ENCODE results near the gene RCVRN.

The RCVRN gene

DNA sequence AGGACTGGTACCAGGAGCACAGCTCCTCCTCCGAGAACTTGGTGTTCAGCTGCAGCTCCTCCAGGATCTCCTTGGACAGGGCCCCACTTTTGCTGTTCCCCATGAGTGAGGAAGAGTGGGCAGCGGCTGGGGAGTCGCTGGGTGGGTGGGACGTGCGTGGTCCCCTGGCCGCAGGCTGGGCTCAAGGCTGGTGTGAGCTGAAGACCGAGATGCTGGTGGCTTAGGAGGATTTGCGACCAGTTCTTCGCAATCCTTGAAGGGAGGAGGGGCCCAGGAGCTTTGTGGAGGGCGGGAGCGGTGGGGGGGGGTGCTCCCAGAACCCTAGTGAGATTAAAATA, at the start of gene RCVRN:
Gene RCVRN, minus strand, starts transcription at position 194 of the 338 bp plus-strand sequence. Its CDS starts 91 bp downstream, at position 103.
- no peak for DNase-seq

DNA sequence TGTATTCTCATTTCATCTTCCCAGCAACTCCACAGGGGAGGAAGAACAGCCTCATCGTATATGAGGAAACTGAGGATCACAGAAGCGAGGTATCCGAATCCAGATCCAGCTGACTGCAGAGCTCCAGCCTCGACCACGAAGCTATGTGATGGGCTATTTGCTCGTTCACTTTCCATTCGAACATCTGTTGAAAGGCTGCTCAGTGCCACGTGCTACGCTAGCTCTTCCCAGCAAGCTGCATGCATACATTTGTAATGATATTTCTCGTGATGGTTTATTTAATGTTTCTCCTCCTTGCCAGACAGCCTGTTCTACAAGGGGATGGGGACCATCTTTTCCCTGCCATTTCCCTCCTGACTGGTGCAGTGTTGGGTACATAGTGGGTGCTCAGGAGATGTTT, 48.4 kb upstream of the RCVRN start:
- DNase-seq, result no peak

- no peak for DNase-seq
Observed at GRCh38 chr17:9951803-9952202, 46.7 kb upstream of the RCVRN start.

DNA sequence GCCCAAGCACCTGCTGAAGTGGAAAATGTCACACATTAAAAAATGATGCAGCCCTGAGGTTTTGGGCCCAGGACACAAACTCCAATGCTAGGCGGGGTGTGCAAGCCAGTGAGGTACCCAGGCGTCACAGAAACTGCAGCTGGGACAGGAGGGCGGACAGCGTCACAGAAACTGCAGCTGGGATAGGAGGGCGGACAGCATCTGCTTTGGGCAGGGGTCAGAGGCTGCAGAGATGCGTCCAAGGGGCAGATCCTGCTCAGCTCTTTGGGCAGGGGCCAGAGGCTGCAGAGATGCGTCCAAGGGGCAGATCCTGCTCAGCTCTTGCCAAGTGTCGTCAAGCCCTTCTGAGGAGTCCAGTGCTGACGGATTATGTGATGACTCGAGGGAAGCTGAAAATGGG, 43.9 kb upstream of the RCVRN start:
- DNase-seq, result no peak

- DNase-seq, result no peak
Observed at GRCh38 chr17:9944704-9945103, 39.6 kb upstream of the RCVRN start.

GRCh38 chr17:9943343-9943742, 38.3 kb upstream of the RCVRN start:
- DNase-seq, result no peak

DNA sequence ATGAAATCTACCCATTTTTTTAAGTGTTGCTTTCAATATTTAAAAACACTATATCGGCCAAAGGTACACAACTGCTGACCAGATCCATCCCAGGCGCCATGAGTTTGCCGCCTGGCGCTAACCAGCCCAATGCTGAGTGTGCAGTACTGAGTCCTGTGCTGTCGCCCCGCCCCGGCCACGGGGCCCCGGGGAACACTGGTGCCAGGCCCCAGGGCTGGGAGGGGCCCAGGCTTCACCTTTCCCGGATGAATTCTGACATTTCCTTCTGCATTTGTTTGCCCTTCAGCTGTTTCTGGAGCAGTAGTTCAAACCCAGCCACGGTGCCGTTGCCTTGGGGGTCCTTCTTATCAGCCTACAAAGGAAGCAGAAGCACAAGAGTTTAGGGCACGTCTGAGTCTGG, 37.8 kb upstream of the RCVRN start:
- no peak for DNase-seq

- DNase-seq, result no peak
Observed at GRCh38 chr17:9941305-9941704, 36.2 kb upstream of the RCVRN start.

DNA sequence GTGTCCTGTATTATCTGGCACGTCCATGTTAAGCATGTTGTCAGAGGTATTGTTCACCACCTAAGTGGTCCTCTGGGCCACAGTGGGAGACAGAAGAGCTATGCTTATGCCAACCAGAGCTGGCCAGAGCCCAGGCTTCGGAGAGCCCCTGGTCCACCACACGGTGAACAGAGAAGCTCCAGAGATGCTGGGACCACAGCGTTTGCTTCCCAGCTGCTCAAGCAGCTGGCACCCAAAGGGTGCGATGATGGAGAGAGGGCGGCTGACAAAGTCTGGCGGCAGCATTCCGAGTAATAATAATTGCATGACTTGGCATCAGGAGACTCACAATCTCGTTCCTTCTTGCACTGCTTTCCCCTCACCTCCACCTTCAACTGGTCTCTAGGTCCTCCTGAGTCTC, 35.8 kb upstream of the RCVRN start:
- DNase-seq, result no peak

- no peak for DNase-seq
Observed at GRCh38 chr17:9938764-9939163, 33.7 kb upstream of the RCVRN start.

DNA sequence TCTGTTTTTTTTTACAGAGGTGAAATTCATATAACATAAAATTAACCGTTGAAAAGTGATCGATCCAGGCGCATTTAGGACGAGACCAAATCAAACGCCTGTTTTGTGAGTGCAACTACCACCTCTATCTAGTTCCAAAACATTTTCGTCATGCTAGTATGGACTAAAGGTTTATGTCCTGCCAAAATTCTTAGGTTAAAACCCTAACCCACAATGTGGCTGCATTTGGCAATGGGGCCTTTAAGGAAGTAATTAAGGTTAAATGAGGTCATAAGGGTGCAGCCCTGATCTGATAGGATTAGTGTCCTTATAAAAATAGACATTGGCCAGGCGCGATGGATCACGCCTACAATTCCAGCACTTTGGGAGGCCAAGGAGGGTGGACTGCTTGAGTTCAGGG, 32.8 kb upstream of the RCVRN start:
- DNase-seq, result no peak

- no peak for DNase-seq
Observed at GRCh38 chr17:9937241-9937761, 32.2 kb upstream of the RCVRN start.

GRCh38 chr17:9936095-9936494, 31.0 kb upstream of the RCVRN start:
- no peak for DNase-seq

- no peak for DNase-seq
Observed at GRCh38 chr17:9935408-9935807, 30.3 kb upstream of the RCVRN start.

DNA sequence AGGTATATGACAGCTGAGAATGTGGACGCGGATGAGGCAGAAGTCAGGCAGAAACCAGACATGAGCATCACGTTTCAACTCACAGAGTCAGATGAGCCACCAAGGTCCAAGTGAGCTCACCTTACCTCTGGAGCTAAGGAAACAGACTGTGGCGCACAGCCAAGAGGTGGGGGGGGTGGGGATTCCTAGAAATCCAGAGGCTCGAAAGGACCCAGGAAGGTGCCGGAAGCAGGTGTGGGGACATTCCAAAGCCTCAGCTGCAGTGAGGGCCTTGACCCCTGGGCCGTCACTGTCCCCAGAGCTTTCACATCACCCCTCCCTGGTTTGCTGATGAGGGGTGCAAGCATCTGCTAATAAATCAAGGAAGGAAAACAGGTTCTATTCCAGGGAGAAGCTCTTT, 29.3 kb upstream of the RCVRN start:
- no peak for DNase-seq

- DNase-seq, result no peak
Observed at GRCh38 chr17:9932491-9932890, 27.4 kb upstream of the RCVRN start.

DNA sequence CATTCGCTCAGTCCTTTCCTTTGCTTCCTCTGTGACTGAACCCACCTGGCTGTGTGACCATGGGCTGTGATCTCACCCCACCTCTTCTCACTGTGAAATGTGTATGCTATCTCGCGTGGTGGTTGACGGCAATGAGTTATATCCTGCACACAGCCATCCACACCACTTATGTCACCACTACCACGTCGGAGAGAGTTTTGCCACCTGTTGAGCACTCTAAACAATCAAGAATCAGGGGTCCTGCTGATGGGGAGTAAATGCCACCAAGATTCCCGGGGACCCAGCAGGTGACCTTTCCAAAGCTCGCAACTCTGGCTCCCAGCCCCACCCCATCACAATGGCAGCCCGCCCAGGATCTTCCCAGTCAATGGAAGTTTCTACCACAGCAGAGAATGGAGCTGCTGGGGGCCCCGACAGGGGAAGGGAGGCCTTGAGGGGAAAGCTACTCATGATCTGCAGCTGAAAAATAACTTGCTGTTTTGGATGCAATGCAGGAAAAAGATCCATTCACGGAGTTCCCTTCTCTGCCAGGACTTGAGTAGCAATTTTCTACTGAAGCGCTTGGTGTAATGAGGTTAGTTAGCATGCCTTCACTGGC, 26.2 kb upstream of the RCVRN start:
- no peak for DNase-seq

- DNase-seq, result no peak
Observed at GRCh38 chr17:9929871-9930270, 24.8 kb upstream of the RCVRN start.

DNA sequence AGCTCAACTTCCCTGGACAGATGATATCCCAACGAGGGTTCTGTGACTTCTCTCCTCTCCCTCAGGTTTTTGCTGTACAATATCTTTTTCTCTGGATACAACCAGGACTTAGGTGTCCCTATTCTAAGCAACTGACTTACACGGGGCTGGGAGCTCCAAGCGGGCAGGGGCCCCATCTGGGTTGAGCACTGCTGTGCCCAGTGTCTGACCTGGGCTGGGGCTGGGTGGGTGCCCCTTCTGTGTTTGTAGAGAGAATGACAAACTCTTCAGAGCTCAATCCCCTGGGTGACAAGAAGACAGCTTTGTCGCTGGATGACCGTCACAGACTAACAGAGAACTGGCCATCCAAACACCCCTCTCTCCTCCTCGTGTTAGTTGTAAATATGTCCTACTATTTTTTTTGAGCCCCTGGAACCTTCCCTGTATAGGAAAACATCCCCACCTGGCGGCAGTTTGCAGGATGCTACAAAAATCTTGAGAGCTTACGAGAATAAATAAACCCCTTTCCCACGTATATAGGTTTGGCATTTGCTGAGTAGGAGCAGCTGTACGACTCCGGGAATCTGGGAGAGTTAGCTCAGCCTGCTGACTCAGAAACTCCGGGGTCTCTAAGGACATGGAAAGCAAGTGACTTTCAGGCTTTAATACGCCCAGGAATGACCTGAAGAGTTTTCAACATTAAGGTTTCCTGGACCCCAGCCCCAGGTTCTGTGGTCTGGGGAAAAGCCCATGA, 23.7 kb upstream of the RCVRN start:
- DNase-seq, result no peak

- no peak for DNase-seq
Observed at GRCh38 chr17:9926150-9926804, 21.2 kb upstream of the RCVRN start.

DNA sequence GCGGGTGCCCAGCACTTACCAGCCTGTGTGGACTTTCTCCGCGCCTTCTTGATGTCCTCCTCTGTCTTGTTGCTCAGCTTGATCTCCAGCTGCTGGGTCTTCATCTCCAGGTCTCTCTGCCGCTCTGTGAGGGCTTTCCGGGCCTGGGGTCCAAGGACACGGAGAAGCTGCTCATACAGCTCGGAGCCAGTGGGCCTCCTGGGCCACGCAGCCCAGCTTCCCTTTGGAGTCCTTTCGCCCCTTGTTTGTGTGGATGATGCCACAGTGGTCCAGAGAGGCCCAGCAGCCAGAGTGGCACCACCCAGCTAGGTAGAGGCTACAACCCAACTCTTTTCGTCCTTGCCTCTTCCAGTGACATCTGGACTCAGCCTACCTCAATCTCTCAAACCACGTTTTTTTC, 20.4 kb upstream of the RCVRN start:
- no peak for DNase-seq

DNA sequence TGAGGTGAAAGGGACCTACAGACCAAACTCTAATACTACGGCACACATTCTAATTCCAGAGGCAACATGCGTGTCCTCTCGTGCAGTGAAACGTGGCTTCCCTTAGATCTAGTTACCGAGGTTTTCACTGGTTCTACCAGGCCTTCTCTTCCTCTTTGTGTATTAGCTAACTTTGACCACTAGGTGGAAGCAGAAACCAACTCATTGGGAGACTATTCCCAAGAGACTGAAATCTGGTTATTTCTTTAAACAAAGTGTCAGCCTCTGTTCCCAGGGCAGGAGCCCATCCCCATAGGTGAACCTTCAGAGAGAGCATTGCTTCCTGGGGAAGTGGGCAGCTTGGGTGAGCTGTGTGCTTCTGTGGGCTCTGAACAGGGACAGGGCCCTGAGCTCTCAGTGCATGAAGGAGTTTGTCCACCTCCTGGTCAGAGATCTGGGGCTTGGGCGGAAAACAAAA, 19.7 kb upstream of the RCVRN start:
- no peak for DNase-seq

GRCh38 chr17:9922012-9922848, 17.2 kb upstream of the RCVRN start:
- DNase-seq, result no peak

Data from activated CD4-positive, alpha-beta T cell treated with anti-CD3 and anti-CD28 coated beads, Interleukin-2, amount 50 U/mL, for 4 hours (primary cell).